ENCODE results near the gene DYRK1B. TPM values are rescaled to one million over a fixed set of nuclear protein-coding genes. Genes with fewer than 3 reads are reported as not detected.

Gene DYRK1B
- total RNA-seq, 1 experiment from 2014 or later, result 11.8 TPM

DNA sequence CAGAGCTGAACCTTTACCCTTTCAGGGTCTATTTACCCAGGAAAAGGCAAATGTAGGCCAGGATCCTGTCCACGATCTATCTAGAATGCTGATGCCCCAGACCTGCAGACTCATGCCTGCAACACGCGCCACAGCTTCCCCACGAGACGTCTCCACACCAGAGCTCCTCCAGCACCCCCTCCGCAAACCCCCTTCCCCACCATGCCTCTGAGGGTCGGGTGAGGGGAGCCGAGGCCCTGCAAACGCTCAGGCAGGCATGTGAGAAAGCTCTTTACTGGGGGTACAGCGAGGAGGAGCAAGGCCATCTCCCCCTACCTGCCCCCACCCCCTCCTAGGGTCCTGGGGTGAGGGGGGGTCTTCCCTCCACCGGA, 8.9 kb downstream of the DYRK1B start:
- intact Hi-C loops (cut with micrococcal nuclease), result no loop called here
- no peaks in the 10 kb centered on the region for H3K4me1 Mint-ChIP-seq (ENCODE audit: insufficient read depth, unreplicated experiment)
- no peaks in the 10 kb centered on the region for H3K9me3 Mint-ChIP-seq (ENCODE audit: unreplicated experiment)

DNA sequence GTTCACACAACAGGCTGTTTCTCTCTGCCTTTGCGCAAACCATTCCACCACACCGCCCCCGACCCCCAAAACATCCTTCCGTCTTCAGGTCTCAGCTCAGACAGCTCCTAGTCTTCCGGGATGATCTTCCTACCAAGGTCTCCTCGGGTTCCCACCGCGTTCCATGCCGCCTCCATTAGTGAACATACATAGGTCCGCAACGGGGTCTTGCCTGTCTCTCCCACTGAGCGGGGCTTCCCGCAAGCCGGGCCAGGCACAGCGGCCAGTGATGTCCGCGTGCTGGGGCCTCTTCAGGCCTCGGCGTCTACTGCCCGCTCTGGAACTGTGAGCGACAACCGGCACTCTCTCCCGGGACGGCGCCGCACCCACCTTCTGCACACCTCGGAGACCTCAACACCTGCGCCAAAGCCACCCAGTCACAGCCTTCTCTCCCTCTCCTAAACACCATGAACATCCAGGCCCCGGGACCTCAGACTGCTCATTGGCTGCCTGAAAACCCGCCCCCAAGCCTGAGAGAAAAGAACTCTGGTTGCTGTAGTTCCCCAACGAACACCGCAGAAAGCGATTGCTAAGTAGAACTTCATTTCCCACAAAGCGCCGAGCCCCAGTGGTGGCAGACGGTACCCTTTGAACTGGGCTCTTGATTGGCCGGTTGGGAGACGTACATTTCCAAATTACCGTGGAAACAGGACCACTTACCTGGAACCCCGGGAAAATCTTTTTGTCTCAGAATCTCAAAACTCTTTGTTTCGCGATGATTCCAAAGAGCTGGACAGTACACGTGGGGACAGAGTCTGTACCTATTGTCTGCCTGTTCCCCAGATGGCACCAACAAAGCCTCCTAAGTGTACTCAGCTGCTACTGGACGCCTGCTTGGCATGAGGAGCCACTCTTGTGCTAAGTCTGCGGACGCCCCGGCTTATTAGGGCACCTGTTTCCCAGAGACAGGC, 9.5 kb downstream of the DYRK1B start:
- intact Hi-C loops (cut with micrococcal nuclease), result no loop called here
- no peak overlapping the region for H3K27ac Mint-ChIP-seq (ENCODE audit: low read depth, unreplicated experiment)
- POLR2A ChIA-PET, result interaction anchor here (1.0 kb wide), 1 partner anchor 10 kb away, joined by 3 read pairs; the partner anchor contains the start of gene DYRK1B
- no peaks in the 10 kb centered on the region for H3K9me3 Mint-ChIP-seq (ENCODE audit: unreplicated experiment)
- no peaks in the 10 kb centered on the region for H3K27me3 Mint-ChIP-seq (ENCODE audit: insufficient read depth, unreplicated experiment)
- peaks cover 33% of the 10 kb centered on the region for H3K36me3 Mint-ChIP-seq (ENCODE audit: insufficient read depth, unreplicated experiment)
- no peak for DNase-seq (ENCODE audit: unreplicated experiment)
- no peak overlapping the region for H3K4me3 Mint-ChIP-seq (ENCODE audit: unreplicated experiment)
- CTCF ChIA-PET, result interaction anchor here (0.6 kb wide), 1 partner anchor 284 kb away, joined by 4 read pairs; no protein-coding TSS in a partner anchor
- no peaks in the 10 kb centered on the region for H3K4me1 Mint-ChIP-seq (ENCODE audit: insufficient read depth, unreplicated experiment)
- BruUV-seq (replicated peaks), result no TSS peak
- TF ChIP-seq, protein P1, sequence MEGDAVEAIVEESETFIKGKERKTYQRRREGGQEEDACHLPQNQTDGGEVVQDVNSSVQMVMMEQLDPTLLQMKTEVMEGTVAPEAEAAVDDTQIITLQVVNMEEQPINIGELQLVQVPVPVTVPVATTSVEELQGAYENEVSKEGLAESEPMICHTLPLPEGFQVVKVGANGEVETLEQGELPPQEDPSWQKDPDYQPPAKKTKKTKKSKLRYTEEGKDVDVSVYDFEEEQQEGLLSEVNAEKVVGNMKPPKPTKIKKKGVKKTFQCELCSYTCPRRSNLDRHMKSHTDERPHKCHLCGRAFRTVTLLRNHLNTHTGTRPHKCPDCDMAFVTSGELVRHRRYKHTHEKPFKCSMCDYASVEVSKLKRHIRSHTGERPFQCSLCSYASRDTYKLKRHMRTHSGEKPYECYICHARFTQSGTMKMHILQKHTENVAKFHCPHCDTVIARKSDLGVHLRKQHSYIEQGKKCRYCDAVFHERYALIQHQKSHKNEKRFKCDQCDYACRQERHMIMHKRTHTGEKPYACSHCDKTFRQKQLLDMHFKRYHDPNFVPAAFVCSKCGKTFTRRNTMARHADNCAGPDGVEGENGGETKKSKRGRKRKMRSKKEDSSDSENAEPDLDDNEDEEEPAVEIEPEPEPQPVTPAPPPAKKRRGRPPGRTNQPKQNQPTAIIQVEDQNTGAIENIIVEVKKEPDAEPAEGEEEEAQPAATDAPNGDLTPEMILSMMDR (IDR thresholded peaks at IDR 0.05; ENCODE audit: unreplicated experiment), result no peak

More for the DNA sequence above, 8.9 kb downstream of the DYRK1B start:
- POLR2A ChIA-PET, result interaction anchor here (1.0 kb wide), 1 partner anchor 9 kb away, joined by 3 read pairs; the partner anchor contains the start of gene DYRK1B
- BruUV-seq (replicated peaks), result no TSS peak
- CTCF ChIA-PET, result interaction anchor here (0.6 kb wide), 1 partner anchor 285 kb away, joined by 4 read pairs; no protein-coding TSS in a partner anchor
- no peak overlapping the region for H3K4me3 Mint-ChIP-seq (ENCODE audit: unreplicated experiment)
- H3K27ac Mint-ChIP-seq (ENCODE audit: low read depth, unreplicated experiment), result no peak overlapping the region
- TF ChIP-seq, protein P1 (IDR thresholded peaks at IDR 0.05; ENCODE audit: unreplicated experiment), result no peak
- no peaks in the 10 kb centered on the region for H3K27me3 Mint-ChIP-seq (ENCODE audit: insufficient read depth, unreplicated experiment)
- peaks cover 40% of the 10 kb centered on the region for H3K36me3 Mint-ChIP-seq (ENCODE audit: insufficient read depth, unreplicated experiment)
- DNase-seq (ENCODE audit: unreplicated experiment), result no peak

DNA sequence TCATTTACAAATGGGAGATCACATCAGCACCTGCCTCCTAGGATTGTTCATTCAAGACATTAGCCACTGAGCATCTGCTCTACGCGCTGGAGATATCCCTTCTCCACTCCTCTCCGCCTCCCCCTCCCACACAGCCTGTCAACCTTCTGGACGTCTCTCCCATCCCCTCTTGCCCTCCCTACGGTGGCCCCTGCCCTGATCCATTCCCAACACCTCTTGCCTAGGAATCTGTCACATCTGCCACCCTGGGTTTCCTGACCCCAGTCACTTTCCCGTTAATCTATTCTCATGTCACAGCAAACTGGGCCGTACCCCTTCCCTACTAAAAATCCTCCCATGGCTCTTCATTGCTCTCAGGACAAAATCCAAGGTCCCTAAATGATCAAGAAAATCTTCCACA, 10.3 kb downstream of the DYRK1B start:
- Mint-ChIP-seq H3K4me3 (ENCODE audit: unreplicated experiment) (no peak overlapping the region), H3K4me1 (ENCODE audit: insufficient read depth, unreplicated experiment) (no peaks in the 10 kb centered on the region), H3K36me3 (ENCODE audit: insufficient read depth, unreplicated experiment) (peaks cover 26% of the 10 kb centered on the region), H3K9me3 (ENCODE audit: unreplicated experiment) (no peaks in the 10 kb centered on the region), H3K27me3 (ENCODE audit: insufficient read depth, unreplicated experiment) (no peaks in the 10 kb centered on the region), H3K27ac (ENCODE audit: low read depth, unreplicated experiment) (no peak overlapping the region)
- CTCF ChIA-PET, result no interaction called here
- POLR2A ChIA-PET, result no interaction called here
- DNase-seq (ENCODE audit: unreplicated experiment), result no peak
- intact Hi-C loops (cut with micrococcal nuclease), result no loop called here
- no TSS peak for BruUV-seq (replicated peaks)
- TF ChIP-seq, protein P1 (IDR thresholded peaks at IDR 0.05; ENCODE audit: unreplicated experiment), result no peak

DNA sequence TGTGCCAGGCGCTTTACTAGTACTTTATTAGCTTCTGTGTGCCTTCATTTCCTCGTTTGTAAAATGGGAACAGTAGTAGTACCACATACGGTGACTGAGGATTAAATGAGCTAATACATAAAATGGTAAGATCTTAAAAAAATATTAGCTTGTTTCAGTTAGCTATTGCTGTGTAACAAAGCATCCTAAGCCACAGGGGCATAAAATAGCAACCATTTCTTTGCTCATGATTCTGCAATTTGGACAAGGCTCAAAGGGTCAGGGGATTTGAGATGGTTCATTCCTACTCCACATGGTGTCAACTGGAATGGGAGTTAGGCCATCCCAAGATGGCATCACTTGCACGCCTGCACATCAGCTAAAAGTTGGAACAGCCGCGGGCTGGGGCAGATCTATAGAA, 13.3 kb downstream of the DYRK1B start:
- Mint-ChIP-seq H3K4me3 (ENCODE audit: unreplicated experiment) (no peak overlapping the region), H3K36me3 (ENCODE audit: insufficient read depth, unreplicated experiment) (no peaks in the 10 kb centered on the region), H3K4me1 (ENCODE audit: insufficient read depth, unreplicated experiment) (no peaks in the 10 kb centered on the region), H3K27me3 (ENCODE audit: insufficient read depth, unreplicated experiment) (no peaks in the 10 kb centered on the region), H3K27ac (ENCODE audit: low read depth, unreplicated experiment) (no peak overlapping the region), H3K9me3 (ENCODE audit: unreplicated experiment) (no peaks in the 10 kb centered on the region)
- intact Hi-C loops (cut with micrococcal nuclease), result no loop called here
- TF ChIP-seq, protein P1 (IDR thresholded peaks at IDR 0.05; ENCODE audit: unreplicated experiment), result no peak
- CTCF ChIA-PET, result no interaction called here
- no peak for DNase-seq (ENCODE audit: unreplicated experiment)
- BruUV-seq (replicated peaks), result no TSS peak
- POLR2A ChIA-PET, result interaction anchor here (0.6 to 1.2 kb wide), 4 partner anchors 12 to 385 kb away, joined by 3 to 4 read pairs (median 4); partner anchors contain the start of gene RPS16

Measured in MCF 10A (cell line).